ENCODE data around the gene SGF29.

Gene SGF29

DNA sequence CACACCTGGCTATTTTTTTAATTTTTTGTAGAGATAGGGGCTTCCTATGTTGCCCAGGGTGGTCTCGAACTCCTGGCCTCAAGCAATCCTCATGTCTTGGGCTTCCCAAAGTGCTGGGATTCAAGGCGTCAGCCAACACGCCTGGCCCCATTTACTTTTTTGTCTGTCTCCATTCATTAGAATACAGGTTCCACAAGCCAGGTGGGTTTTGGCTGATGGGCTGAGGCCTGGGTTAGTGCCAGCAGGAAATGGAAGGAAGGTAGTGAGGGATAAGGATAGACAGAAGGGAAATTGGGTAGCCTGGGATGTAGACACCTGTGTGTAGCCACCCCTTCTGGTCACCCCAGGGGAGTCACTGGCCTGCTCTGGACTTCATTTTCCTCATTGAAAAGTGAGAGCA lies 42.7 kb upstream of the SGF29 start:
- H3K36me3 ChIP-seq (ENCODE audit: control insufficient read depth in 1 of 2, insufficient read depth in 2 of 2, low read depth in 1 of 2, low read length in 2 of 2): no peaks in the 10 kb centered on the region
- no peak overlapping the region for H4K8ac ChIP-seq (ENCODE audit: low read length)
- H2AK5ac ChIP-seq (ENCODE audit: low read length, severe bottlenecking): no peak overlapping the region
- no peaks in the 10 kb centered on the region for H3K79me1 ChIP-seq (replicated peaks; ENCODE audit: low read length, poor library complexity, severe bottlenecking)
- H2BK15ac ChIP-seq (ENCODE audit: low read depth, poor library complexity, severe bottlenecking): no peak overlapping the region
- no peak overlapping the region for H3K18ac ChIP-seq (ENCODE audit: low read depth in 1 of 2, low read length in 2 of 2)
- H3K27me3 ChIP-seq (ENCODE audit: control insufficient read depth in 1 of 2, insufficient read depth in 1 of 2, low read length in 2 of 2): peaks cover 21 to 23% of the 10 kb centered on the region in 2 experiments
- H3K4me3 ChIP-seq (ENCODE audit: insufficient read depth in 1 of 2, low read depth in 1 of 2, low read length in 2 of 2): no peak overlapping the region
- no peak overlapping the region for H2BK120ac ChIP-seq (ENCODE audit: low read depth, low read length)
- no peak overlapping the region for H3K4ac ChIP-seq (ENCODE audit: low read depth in 1 of 2, low read length in 2 of 2)
- H3K23ac ChIP-seq (ENCODE audit: low read length in 2 of 2): no peak overlapping the region
- H3K9me3 ChIP-seq (ENCODE audit: control insufficient read depth, low read length): no peaks in the 10 kb centered on the region
- H3K4me1 ChIP-seq (ENCODE audit: control insufficient read depth, insufficient read depth, low read depth, low read length): peaks cover 3% of the 10 kb centered on the region
- H2BK12ac ChIP-seq (ENCODE audit: low read length in 2 of 2): no peak overlapping the region
- no peak overlapping the region for H2BK5ac ChIP-seq (ENCODE audit: low read depth, low read length, poor library complexity, severe bottlenecking)
- no peak overlapping the region for H3K9ac ChIP-seq (ENCODE audit: low read length)
- no peak overlapping the region for H3K14ac ChIP-seq (ENCODE audit: low read length in 2 of 2)
- no peak for DNase-seq
- no peak overlapping the region for H2AFZ ChIP-seq (ENCODE audit: low read depth, low read length)
- H3K4me2 ChIP-seq (ENCODE audit: low read length, poor library complexity, severe bottlenecking): no peak overlapping the region
- no peak overlapping the region for H4K91ac ChIP-seq (ENCODE audit: low read length)
- WGBS: 89% methylated on average over 2 of the region's 3 CpGs
- H3K27ac ChIP-seq (ENCODE audit: low read length, poor library complexity, severe bottlenecking): no peak overlapping the region

DNA sequence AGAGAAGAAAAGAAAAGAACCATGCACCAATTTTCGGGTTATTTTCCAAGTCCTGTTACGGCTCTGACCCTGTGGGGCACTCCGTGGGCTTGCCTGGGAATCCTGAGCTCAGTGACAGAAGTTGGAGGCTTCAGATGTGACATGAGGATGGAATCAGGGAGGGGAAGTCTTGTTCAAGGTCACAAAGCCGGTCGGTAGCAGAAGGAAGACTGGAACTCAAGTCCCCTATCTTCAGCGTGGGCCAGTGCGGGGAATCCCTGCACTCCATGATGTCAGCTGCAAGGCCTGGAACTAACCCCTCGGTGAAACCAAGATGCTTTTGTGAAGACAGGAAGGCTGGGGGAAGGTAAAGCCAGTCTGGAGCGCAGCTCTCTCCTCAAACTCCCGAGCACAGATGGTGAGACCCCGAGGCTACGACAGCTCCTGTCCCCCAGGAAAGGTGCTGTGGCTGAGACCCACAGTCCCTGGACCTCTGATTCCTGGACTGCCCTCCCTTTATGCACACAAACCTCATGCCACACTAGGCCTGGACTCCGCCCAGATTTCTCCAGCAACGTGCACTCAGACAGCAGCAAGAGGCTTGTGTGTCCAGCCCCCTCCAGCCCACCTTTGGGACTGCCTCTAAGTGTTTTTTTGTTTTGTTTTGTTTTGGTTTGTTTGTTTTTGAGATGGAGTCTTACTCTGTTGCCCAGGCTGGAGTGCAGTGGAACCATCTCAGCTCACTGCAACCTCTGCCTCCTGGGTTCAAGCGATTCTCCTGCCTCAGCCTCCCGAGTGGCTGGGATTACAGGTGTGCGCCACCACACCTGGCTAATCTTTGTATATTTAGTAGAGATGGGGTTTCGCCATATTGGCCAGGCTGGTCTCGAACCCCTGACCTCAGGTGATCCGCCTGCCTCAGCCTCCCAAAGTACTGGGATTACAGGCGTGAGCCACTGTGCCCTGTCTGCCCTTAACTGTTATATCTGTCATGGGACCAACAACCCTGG lies 41.6 kb upstream of the SGF29 start:
- Histone ChIP-seq H3K14ac (ENCODE audit: low read length in 2 of 2) (no peak overlapping the region), H3K23ac (ENCODE audit: low read length in 2 of 2) (no peak overlapping the region), H3K36me3 (ENCODE audit: control insufficient read depth in 1 of 2, insufficient read depth in 2 of 2, low read depth in 1 of 2, low read length in 2 of 2) (no peaks in the 10 kb centered on the region), H3K4me3 (ENCODE audit: insufficient read depth in 1 of 2, low read depth in 1 of 2, low read length in 2 of 2) (no peak overlapping the region), H3K4me1 (ENCODE audit: control insufficient read depth, insufficient read depth, low read depth, low read length) (peaks cover 3% of the 10 kb centered on the region), H2BK12ac (ENCODE audit: low read length in 2 of 2) (no peak overlapping the region), H3K4ac (ENCODE audit: low read depth in 1 of 2, low read length in 2 of 2) (no peak overlapping the region), H2BK15ac (ENCODE audit: low read depth, poor library complexity, severe bottlenecking) (no peak overlapping the region), H4K91ac (ENCODE audit: low read length) (no peak overlapping the region), H2BK120ac (ENCODE audit: low read depth, low read length) (no peak overlapping the region), H2BK5ac (ENCODE audit: low read depth, low read length, poor library complexity, severe bottlenecking) (no peak overlapping the region), H3K27me3 (ENCODE audit: control insufficient read depth in 1 of 2, insufficient read depth in 1 of 2, low read length in 2 of 2) (peaks cover 10 to 12% of the 10 kb centered on the region in 2 experiments), H3K4me2 (ENCODE audit: low read length, poor library complexity, severe bottlenecking) (no peak overlapping the region), H3K27ac (ENCODE audit: low read length, poor library complexity, severe bottlenecking) (no peak overlapping the region), H4K8ac (ENCODE audit: low read length) (no peak overlapping the region), H3K79me1 (replicated peaks; ENCODE audit: low read length, poor library complexity, severe bottlenecking) (no peaks in the 10 kb centered on the region), H3K18ac (ENCODE audit: low read depth in 1 of 2, low read length in 2 of 2) (no peak overlapping the region), H3K9me3 (ENCODE audit: control insufficient read depth, low read length) (no peaks in the 10 kb centered on the region), H2AFZ (ENCODE audit: low read depth, low read length) (no peak overlapping the region), H3K9ac (ENCODE audit: low read length) (no peak overlapping the region), H2AK5ac (ENCODE audit: low read length, severe bottlenecking) (no peak overlapping the region)
- DNase-seq: no peak
- 90% methylated on average over 21 of the region's 21 CpGs for WGBS

DNA sequence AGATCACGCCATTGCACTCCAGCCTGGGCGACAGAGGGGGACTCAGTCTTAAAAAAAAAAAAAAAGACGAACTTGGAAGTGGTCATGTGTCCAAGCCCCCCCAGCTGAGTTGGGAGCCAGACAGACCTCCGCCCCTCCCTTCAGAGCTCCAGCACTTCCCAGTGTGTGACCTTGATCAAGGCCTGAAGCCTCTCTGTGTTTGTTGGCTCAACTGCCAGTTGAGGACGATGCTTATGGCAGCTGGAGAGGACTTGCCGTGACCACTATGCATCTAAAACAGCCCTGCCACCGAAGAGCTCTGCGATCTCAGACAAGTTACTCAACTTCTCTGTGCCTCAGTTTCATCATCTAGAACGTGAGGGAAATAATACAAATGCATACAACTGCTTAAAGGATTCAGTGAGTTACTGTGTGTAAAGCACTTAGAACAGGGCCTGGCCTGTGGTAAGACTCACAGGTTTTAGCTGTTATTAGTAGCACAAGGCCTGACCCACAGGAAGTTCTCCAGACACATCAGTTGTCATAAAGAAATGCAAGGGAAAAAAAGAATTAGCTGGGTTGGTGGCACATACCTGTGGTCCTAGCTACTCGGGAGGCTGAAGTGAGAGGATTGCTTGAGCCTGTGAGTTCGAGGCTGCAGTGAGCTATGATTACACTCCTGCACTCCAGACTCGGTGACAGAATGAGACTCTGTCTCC lies 40.1 kb upstream of the SGF29 start:
- Histone ChIP-seq H4K91ac (ENCODE audit: low read length) (no peak overlapping the region), H2AFZ (ENCODE audit: low read depth, low read length) (no peak overlapping the region), H3K9ac (ENCODE audit: low read length) (no peak overlapping the region), H3K36me3 (ENCODE audit: control insufficient read depth in 1 of 2, insufficient read depth in 2 of 2, low read depth in 1 of 2, low read length in 2 of 2) (no peaks in the 10 kb centered on the region), H3K4me2 (ENCODE audit: low read length, poor library complexity, severe bottlenecking) (no peak overlapping the region), H3K18ac (ENCODE audit: low read depth in 1 of 2, low read length in 2 of 2) (no peak overlapping the region), H2BK120ac (ENCODE audit: low read depth, low read length) (no peak overlapping the region), H2BK15ac (ENCODE audit: low read depth, poor library complexity, severe bottlenecking) (no peak overlapping the region), H2BK5ac (ENCODE audit: low read depth, low read length, poor library complexity, severe bottlenecking) (no peak overlapping the region), H2AK5ac (ENCODE audit: low read length, severe bottlenecking) (no peak overlapping the region), H2BK12ac (ENCODE audit: low read length in 2 of 2) (no peak overlapping the region), H3K27me3 (ENCODE audit: control insufficient read depth in 1 of 2, insufficient read depth in 1 of 2, low read length in 2 of 2) (no peaks in the 10 kb centered on the region), H3K79me1 (replicated peaks; ENCODE audit: low read length, poor library complexity, severe bottlenecking) (no peaks in the 10 kb centered on the region), H3K23ac (ENCODE audit: low read length in 2 of 2) (no peak overlapping the region), H3K4me1 (ENCODE audit: control insufficient read depth, insufficient read depth, low read depth, low read length) (no peaks in the 10 kb centered on the region), H3K14ac (ENCODE audit: low read length in 2 of 2) (no peak overlapping the region), H3K4ac (ENCODE audit: low read depth in 1 of 2, low read length in 2 of 2) (no peak overlapping the region), H3K4me3 (ENCODE audit: insufficient read depth in 1 of 2, low read depth in 1 of 2, low read length in 2 of 2) (no peak overlapping the region), H3K27ac (ENCODE audit: low read length, poor library complexity, severe bottlenecking) (no peak overlapping the region), H3K9me3 (ENCODE audit: control insufficient read depth, low read length) (no peaks in the 10 kb centered on the region), H4K8ac (ENCODE audit: low read length) (no peak overlapping the region)
- DNase-seq: peak; percentile 14
- WGBS: 87% methylated on average over 12 of the region's 12 CpGs

DNA sequence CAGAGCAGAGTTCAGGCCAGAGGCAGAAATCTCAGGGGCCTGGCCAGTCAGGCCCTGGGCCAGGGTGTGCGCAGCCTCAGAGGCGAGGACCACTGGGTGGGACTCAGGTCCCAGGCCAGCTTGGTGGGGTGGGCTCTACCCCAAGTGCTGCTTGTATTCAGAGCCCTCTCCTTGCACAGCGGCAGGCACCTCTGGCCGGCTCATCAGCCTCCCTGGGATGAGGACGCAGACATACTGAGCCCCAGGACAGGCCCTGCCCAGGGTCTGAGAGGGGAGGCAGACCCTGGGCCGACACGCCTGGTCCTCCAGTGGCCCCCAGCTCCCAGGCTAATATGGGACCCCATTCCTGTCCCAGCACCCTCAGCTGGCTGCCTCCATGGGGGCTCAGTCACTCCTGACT lies 39.5 kb upstream of the SGF29 start:
- Histone ChIP-seq H2AK5ac (ENCODE audit: low read length, severe bottlenecking) (no peak overlapping the region), H3K9me3 (ENCODE audit: control insufficient read depth, low read length) (no peaks in the 10 kb centered on the region), H2AFZ (ENCODE audit: low read depth, low read length) (no peak overlapping the region), H2BK120ac (ENCODE audit: low read depth, low read length) (no peak overlapping the region), H3K79me1 (replicated peaks; ENCODE audit: low read length, poor library complexity, severe bottlenecking) (no peaks in the 10 kb centered on the region), H4K8ac (ENCODE audit: low read length) (no peak overlapping the region), H3K4me2 (ENCODE audit: low read length, poor library complexity, severe bottlenecking) (no peak overlapping the region), H3K36me3 (ENCODE audit: control insufficient read depth in 1 of 2, insufficient read depth in 2 of 2, low read depth in 1 of 2, low read length in 2 of 2) (no peaks in the 10 kb centered on the region), H2BK15ac (ENCODE audit: low read depth, poor library complexity, severe bottlenecking) (no peak overlapping the region), H2BK12ac (ENCODE audit: low read length in 2 of 2) (no peak overlapping the region), H3K27ac (ENCODE audit: low read length, poor library complexity, severe bottlenecking) (no peak overlapping the region), H3K4ac (ENCODE audit: low read depth in 1 of 2, low read length in 2 of 2) (no peak overlapping the region), H3K14ac (ENCODE audit: low read length in 2 of 2) (peak overlapping the region in 1 of 2 experiments; percentile 28), H3K18ac (ENCODE audit: low read depth in 1 of 2, low read length in 2 of 2) (peak overlapping the region in 1 of 2 experiments; percentile 8), H3K9ac (ENCODE audit: low read length) (no peak overlapping the region), H4K91ac (ENCODE audit: low read length) (no peak overlapping the region), H3K23ac (ENCODE audit: low read length in 2 of 2) (peak overlapping the region in 1 of 2 experiments; percentile 67), H3K27me3 (ENCODE audit: control insufficient read depth in 1 of 2, insufficient read depth in 1 of 2, low read length in 2 of 2) (no peaks in the 10 kb centered on the region), H2BK5ac (ENCODE audit: low read depth, low read length, poor library complexity, severe bottlenecking) (no peak overlapping the region), H3K4me3 (ENCODE audit: insufficient read depth in 1 of 2, low read depth in 1 of 2, low read length in 2 of 2) (no peak overlapping the region), H3K4me1 (ENCODE audit: control insufficient read depth, insufficient read depth, low read depth, low read length) (no peaks in the 10 kb centered on the region)
- WGBS: 86% methylated on average over 7 of the region's 7 CpGs
- DNase-seq: no peak
